Heart right ventricle (tissue), 16 donors: ENCODE data around the gene ACADM. TPM values are rescaled to one million over a fixed set of nuclear protein-coding genes. Genes with fewer than 3 reads are reported as not detected.

Experiments used
- ATAC-seq, 8 donors: fragments of 200-7000 bp; cut with Tn5 transposase; one replicate each; pipeline ENCODE4 v1.9.1; 2020; ENCODE audit warnings: mild to moderate bottlenecking in 8 of 8, moderate library complexity in 8 of 8, moderate number of reproducible peaks in 1 of 8
- DNase-seq, 2 donors: peaks; one replicate each; pipeline ENCODE4 v3.0.0-alpha.2; 2020
- H3K27ac ChIP-seq, 10 donors: fragments of 200-600 bp; sonication (generic) in 2 of 10; one replicate each; pipeline versions ENCODE4 v1.5.0 to v1.8.0; 2020 to 2022; ENCODE audit warnings: mild to moderate bottlenecking in 3 of 10
- H3K27me3 ChIP-seq, 7 donors: fragments of 200-600 bp; one replicate each; pipeline ENCODE4 v1.8.0; 2021 to 2022; ENCODE audit warnings: mild to moderate bottlenecking in 2 of 7
- H3K36me3 ChIP-seq, 9 donors: fragments of 200-600 bp; sonication (generic) in 1 of 9; one replicate each; pipeline versions ENCODE4 v1.5.0 to v1.8.0; 2020 to 2022; ENCODE audit warnings: mild to moderate bottlenecking in 2 of 9
- H3K4me1 ChIP-seq, 9 donors: fragments of 200-600 bp; sonication (generic) in 1 of 9; one replicate each; pipeline versions ENCODE4 v1.5.0 to v1.8.0; 2020 to 2022; ENCODE audit warnings: mild to moderate bottlenecking in 4 of 9
- H3K4me3 ChIP-seq, 10 donors: fragments of 200-600 bp; sonication (generic) in 2 of 10; one replicate each; pipeline versions ENCODE4 v1.5.0 to v1.8.0; 2020 to 2022; ENCODE audit warnings: mild to moderate bottlenecking in 7 of 10, moderate library complexity in 2 of 10
- H3K9me3 ChIP-seq, 11 donors: fragments of 200-600 bp in 10 of 11; sonication (generic) in 2 of 11; one replicate each; pipeline versions ENCODE4 v1.5.0 to v1.8.0; 2013 to 2022; ENCODE audit warnings: mild to moderate bottlenecking in 2 of 11, control low read depth in 1 of 11, moderate library complexity in 1 of 11
- WGBS, 2 donors: extraction: QIAGEN DNeasy Blood & Tissue Kit; methylation state at CpG; one replicate each; pipeline ENCODE4 v1.1.7; 2013; ENCODE audit warnings: inconsistent platforms in 1 of 2; 5-methylcytosine and 5-hydroxymethylcytosine counted together
- intact Hi-C, 10 donors: fragments of 100-400 bp; cut with DNase I; formaldehyde crosslinking; loops; one replicate each; pipeline versions ENCODE4 v1.11.1 to v1.14.2; 2022
- polyA plus RNA-seq, 2 donors: library from polyadenylated mRNA; stranded (reverse); fragments of 200-250 nt; gene quantifications; one replicate each; pipeline ENCODE4 v1.2.3, GENCODE V29; 2013
- total RNA-seq, 10 donors: library from RNA; stranded (reverse); fragmentation: NEBNext Ultra II Directional in 3 of 10; extraction: Animal tissue kit (Norgen Biotek cat#: 25700) in 3 of 10; gene quantifications; one replicate each; pipeline versions ENCODE4 v1.2.1 to v1.2.4, GENCODE V29; 2021 to 2023
- TF ChIP-seq, protein P1 (sequence below), 9 donors: fragments of 200-600 bp; sonication (generic) in 2 of 9; IDR thresholded peaks; one replicate each; pipeline versions ENCODE4 v1.5.0 to v1.8.0; 2021 to 2022; ENCODE audit warnings: antibody characterized with exemption in 9 of 9, mild to moderate bottlenecking in 5 of 9, moderate library complexity in 1 of 9
- donor health status: Arrhythmogenic right ventricular cardiomyopathy.
- donor health status: ischemic (EF 13 %, LVEDD 7.1; RV severe dilation, severe dysfunction).
- donor health status: healthy with polysubstance abuse.
- donor health status: DM: no; HTN: yes; CAD: no.
- donor health status: DM: no; HTN: no; CAD: no.
- donor health status: ischemic (EF 25% LVEDD 6.9; RV normal size, moderate dysfunction).
- donor health status: ischemic (EF 25% LVEDD 5.7; RV mildly dilated, moderate dysfunction).
- donor health status: healthy.
- donor health status: DM: yes; HTN: yes; CAD: no.
- donor health status: Ischemic cardiomyopathy.
- donor health status: ischemic (EF 35%, LVEDD 5.7; RV mildly dilated, moderate dysfunction).
- donor health status: nonischemic (EF 11% LVEDD 7.7; RV severe dilation, severe dysfunction).
- donor health status: DM: yes; HTN: yes; CAD: no.
- donor health status: PGD.
- donor health status: ischemic (EF 29% LVEDD 5.4; RV normal size, mild dysfunction).
- donor health status: nonischemic (EF 23%, LVEDD 6.1; RV moderate dilation, normal function).

Gene ACADM
- total and polyA plus RNA-seq, 12 donors: 39.3 to 425 (median 339) TPM

DNA sequence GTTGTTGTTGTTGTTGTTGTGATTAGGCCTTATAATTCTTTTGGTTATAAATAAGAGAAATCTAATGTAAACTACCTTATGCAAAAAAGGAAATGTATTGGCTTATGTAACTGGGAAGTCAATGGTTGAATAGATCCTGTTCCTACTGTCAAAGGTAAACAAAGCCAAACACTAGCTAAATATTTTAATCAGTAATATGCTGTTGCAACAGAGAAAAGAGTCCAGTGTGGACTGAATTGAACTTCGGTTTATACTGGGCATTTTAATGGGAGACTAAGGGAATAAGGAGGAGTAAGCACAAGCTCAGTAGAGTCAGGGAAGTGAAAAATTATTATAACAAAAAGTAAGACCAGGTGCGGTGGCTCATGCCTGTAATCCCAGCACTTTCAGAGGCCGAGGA is 87.6 kb downstream of the ACADM start:
- Histone ChIP-seq H3K4me1 (no peaks in the 10 kb centered on the region), H3K9me3 (no peaks in the 10 kb centered on the region), H3K27me3 (no peaks in the 10 kb centered on the region), H3K4me3 (no peak overlapping the region), H3K27ac (no peak overlapping the region), H3K36me3 (peaks cover 0 to 10% (median 0%) of the 10 kb centered on the region in 9 donors)
- ATAC-seq (no peak), DNase-seq (no peak)
- 93 to 94% methylated on average over 3 of the region's 3 CpGs for WGBS, 2 donors
- intact Hi-C loops: no loop called here
- TF ChIP-seq, protein P1, sequence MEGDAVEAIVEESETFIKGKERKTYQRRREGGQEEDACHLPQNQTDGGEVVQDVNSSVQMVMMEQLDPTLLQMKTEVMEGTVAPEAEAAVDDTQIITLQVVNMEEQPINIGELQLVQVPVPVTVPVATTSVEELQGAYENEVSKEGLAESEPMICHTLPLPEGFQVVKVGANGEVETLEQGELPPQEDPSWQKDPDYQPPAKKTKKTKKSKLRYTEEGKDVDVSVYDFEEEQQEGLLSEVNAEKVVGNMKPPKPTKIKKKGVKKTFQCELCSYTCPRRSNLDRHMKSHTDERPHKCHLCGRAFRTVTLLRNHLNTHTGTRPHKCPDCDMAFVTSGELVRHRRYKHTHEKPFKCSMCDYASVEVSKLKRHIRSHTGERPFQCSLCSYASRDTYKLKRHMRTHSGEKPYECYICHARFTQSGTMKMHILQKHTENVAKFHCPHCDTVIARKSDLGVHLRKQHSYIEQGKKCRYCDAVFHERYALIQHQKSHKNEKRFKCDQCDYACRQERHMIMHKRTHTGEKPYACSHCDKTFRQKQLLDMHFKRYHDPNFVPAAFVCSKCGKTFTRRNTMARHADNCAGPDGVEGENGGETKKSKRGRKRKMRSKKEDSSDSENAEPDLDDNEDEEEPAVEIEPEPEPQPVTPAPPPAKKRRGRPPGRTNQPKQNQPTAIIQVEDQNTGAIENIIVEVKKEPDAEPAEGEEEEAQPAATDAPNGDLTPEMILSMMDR (IDR thresholded peaks at IDR 0.05): no peak

Other genes starting within 250 kb of the ACADM start
- 1 to 10 TPM in 7 of 10 donors, under 1 TPM in 3; 0.21 to 4.8 (median 1.5) TPM for gene SLC44A5, start 113.6 kb upstream of the ACADM start, total RNA-seq
- gene SLC44A5, start 113.6 kb upstream of the ACADM start, polyA plus RNA-seq: 1 to 10 TPM in 1 of 2 donors, under 1 TPM in 1; 0.10 to 2.5 TPM
- gene RABGGTB, start 61.5 kb downstream of the ACADM start, total RNA-seq: 10 to 100 TPM; 48.3 to 75.7 (median 65.8) TPM
- gene RABGGTB, start 61.5 kb downstream of the ACADM start, polyA plus RNA-seq: 10 to 100 TPM; 55.6 to 58.7 TPM
- under 1 TPM; 0.14 to 0.59 (median 0.33) TPM for gene MSH4, start 72.2 kb downstream of the ACADM start, total RNA-seq
- under 1 TPM; 0.12 to 0.88 TPM for gene MSH4, start 72.2 kb downstream of the ACADM start, polyA plus RNA-seq
- gene ASB17, start 207.7 kb downstream of the ACADM start, total RNA-seq: not detected
- gene ASB17, start 207.7 kb downstream of the ACADM start, polyA plus RNA-seq: not detected